ENCODE data around the gene CCN2.

Gene CCN2

DNA sequence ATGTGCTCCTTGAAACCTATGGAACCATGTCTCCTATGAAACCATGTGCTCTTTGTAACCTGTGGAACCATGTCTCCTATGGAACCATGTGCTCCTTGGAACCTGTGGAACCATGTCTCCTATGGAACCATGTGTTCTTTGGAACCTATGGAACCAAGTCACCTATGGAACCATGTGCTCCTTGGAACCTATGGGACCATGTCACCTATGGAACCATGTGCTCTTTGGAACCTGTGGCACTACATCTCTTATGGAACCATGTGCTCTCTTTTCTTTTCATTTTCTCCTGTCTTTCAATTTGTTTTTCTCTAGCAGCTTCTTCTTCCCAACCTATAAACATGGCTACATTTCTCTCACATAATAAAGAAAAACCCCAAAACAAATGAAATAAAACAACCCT, 11.9 kb upstream of the CCN2 start:
- no peak for DNase-seq

- no peak for DNase-seq
Observed at GRCh38 chr6:131960371-131961133, 9.4 kb upstream of the CCN2 start.

- no peak for DNase-seq
Observed at GRCh38 chr6:131958542-131959470, 7.6 kb upstream of the CCN2 start.

GRCh38 chr6:131958095-131958494, 6.9 kb upstream of the CCN2 start:
- no peak for DNase-seq

DNA sequence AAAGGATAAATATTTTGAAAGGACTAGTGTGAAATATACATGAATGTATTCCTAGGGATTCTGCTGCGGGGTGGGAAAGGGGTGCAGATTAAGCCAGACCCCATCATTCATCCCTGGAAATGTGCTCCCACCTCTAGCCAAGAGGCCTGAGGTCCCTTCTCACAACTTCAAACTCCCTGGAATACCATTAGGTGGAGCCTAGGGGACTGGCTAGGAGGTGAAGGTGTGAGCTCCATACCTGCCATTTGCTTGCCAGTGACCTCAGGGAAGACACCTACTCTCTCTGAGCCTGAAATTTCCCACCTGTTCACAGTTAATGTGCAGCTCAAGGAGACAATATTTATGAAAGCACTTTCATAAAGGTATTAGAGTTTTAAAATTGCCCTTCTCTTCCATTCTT, 4.7 kb upstream of the CCN2 start:
- no peak for DNase-seq

DNA sequence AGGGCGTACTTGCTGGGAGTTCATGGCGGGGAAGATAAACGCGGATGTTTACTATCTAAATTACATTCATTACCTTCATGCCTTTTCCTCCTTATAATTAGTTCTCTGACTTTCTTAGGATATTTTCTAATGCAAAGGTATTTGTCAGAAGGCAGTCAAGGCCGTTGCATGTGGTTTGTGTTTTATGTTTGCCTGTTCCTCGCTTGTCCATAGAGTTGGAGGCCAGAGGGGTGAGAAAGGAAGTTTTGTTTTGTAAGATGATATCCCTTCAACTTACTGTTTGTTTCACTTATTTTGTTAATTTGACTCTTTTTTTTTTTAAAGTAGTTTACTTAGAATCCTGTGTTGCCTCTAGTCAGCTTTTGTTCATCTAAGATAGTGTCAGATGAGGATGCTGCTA, 4.0 kb upstream of the CCN2 start:
- no peak for DNase-seq

DNA sequence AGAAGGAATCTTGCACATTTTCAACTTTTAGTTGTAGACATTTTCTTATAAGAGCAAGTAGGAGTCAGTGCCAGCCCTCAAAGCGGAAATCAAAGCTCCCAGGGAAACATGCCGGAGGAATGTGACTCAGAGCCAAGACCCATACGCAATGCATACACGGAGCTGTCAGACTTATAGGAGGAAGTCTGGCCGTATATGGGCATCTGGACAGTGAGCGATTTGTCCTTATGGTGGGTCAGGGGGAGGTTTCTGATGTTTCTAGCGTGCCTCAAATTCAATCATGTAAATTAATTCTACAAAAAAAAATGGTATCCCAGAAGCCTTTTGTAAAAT, 3.6 kb upstream of the CCN2 start:
- no peak for DNase-seq

DNA sequence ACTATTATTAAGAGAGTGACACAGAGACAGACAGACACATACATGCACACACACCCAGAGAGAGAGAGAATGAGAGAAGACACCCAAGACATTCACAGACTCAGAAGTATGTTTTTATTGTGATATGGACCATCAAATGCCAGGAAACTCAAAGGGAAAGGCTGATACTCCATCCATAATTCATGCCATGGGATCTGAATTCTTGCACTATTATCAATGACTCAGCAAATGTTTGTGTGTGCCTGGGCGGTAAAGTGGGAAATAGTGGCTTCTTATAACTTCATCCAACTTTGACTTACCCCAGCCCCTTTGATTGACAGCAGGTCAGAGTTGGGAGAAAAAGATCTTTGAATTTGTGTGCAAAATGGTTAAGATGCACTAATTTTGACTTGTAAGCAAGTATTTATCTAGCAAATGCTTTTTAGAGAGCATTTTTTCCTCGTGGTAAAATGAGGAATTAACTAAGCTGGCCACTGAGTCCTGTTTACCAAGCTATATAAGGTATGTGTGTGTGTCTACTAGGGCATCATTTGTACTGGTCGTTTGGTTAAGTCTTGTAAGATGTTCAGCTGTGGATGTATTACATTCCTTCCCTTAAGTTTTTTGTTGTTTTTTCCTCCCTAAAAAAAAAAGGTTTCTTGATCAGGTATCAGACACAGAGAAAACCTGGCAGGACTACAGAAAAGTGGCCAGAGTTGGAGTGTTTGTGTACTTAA, 3.0 kb upstream of the CCN2 start:
- no peak for DNase-seq

DNA sequence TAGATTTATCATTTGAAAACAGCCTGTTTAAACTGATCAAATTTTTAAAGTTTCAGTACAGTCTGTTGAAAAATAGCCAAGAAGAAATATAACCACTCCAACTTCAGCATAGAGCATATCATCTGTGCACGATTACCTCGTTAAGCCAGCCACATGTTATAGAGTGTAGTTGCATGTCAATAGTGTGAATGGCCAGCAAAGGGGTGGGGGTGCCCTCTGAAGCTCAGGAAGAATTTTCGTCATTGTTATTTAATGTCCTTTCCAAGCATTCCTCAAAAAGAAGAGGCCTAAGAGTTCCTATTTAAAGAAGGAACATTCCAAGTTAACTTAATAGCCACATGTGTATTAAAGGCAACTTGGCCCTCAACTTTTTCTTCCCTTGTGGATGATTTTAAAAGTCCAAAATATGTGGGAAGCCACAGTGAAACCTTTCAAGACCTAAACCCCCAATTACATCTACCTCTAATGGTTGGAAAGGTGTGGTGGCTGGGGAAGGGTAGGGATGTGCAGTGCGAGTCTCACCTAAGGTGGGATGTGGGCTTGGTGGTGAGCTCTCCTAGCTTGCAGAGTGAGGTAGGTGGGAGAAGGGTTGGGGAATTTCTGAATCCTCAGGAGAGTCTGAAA, 1.8 kb upstream of the CCN2 start:
- DNase-seq: no peak

- no peak for DNase-seq
Observed at GRCh38 chr6:131951576-131952230, 531 bp upstream of the CCN2 start.

DNA sequence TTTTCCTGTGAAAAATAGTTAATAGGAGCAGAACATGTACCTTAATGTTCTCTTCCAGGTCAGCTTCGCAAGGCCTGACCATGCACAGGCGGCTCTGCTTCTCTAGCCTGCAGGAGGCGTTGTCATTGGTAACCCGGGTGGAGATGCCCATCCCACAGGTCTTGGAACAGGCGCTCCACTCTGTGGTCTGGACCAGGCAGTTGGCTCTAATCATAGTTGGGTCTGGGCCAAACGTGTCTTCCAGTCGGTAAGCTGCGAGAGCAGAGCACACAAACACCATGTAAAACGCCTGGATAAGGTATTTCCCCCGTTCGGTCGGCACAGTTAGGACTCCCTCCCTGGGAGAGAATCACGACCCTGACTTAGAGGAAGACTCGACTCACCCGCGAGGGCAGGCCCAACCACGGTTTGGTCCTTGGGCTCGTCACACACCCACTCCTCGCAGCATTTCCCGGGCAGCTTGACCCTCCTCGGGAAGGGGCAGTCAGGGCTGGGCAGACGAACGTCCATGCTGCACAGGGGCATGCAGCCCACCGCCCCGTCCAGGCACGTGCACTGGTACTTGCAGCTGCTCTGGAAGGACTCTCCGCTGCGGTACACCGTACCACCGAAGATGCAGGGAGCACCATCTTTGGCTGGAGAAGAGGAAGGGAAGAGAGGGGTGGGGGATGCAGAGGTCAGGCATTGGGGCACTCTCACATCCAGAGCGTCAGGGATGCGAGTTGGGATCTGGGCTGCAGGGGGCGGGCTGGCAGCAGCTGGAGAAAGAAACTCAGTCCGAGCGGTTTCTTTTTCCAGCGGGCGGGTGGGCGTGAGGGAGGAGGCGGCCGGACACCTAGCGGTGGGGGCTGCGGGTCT, 1.0 kb downstream of the CCN2 start:
- no peak for DNase-seq

DNA sequence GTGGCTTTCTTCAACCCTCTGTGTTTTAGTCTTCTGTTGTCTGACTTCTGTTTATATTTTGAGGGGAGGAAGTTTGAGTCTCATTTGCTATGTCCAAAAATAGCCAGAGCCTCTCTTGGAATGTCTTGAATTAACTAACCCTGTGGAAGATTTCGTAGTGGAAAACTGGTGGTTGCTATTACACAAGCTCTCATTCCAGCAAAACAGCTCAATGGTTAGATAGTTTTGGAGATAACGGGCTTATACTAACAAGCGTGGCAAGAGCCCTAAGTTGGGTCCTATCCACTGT, 1.6 kb downstream of the CCN2 start:
- no peak for DNase-seq

DNA sequence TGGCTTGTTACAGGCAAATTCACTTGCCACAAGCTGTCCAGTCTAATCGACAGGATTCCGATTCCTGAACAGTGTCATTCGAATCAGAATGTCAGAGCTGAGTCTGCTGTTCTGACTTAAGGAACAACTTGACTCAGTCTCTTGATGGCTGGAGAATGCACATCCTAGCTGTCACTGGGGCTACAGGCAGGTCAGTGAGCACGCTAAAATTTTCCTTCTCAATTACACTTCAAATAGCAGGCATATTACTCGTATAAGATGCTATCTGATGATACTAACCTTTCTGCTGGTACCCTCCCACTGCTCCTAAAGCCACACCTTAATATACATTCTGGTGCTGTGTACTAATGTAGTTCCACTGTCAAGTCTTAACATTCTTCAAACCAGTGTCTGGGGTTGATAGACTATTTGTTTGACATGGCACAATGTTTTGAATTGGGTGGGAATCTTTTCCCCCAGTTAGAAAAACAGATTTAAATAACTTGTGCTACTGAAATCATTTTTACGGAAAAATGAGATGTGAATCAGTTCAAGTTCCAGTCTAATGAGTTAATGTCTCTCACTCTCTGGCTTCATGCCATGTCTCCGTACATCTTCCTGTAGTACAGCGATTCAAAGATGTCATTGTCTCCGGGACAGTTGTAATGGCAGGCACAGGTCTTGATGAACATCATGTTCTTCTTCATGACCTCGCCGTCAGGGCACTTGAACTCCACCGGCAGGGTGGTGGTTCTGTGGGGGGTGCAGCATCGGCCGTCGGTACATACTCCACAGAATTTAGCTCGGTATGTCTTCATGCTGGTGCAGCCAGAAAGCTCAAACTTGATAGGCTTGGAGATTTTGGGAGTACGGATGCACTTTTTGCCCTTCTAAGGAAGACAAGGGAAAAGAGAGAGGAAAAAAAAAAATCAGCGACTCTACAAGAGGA, 2.2 kb downstream of the CCN2 start:
- DNase-seq: no peak

DNA sequence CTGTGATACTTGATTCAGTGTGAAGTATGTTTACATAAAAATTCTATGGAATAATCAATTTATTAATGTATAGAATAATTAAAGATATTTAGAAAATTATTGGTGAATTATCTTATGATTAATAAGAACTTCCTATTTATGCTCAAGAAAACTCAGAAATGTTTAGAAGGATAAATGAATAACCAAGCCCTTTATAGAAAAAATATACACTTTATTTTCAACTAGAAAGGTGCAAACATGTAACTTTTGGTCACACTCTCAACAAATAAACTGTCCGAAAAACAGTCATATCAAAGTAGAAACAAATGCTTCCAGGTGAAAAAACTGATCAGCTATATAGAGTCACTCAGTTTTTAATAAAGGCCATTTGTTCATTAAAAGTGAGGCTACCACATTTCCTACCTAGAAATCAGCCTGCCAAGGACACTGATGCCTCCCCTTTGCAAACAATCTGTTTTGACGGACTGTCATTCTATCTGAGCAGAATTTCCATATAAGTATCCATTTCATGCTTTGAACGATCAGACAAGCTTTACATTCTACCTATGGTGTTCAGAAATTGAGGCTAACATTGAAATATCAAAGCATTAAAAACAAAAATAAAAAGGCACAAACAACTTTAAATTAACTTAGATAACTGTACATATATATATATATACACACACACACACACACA, 3.0 kb downstream of the CCN2 start:
- no peak for DNase-seq

- no peak for DNase-seq
Observed at GRCh38 chr6:131946992-131947955, 3.9 kb downstream of the CCN2 start.

DNA sequence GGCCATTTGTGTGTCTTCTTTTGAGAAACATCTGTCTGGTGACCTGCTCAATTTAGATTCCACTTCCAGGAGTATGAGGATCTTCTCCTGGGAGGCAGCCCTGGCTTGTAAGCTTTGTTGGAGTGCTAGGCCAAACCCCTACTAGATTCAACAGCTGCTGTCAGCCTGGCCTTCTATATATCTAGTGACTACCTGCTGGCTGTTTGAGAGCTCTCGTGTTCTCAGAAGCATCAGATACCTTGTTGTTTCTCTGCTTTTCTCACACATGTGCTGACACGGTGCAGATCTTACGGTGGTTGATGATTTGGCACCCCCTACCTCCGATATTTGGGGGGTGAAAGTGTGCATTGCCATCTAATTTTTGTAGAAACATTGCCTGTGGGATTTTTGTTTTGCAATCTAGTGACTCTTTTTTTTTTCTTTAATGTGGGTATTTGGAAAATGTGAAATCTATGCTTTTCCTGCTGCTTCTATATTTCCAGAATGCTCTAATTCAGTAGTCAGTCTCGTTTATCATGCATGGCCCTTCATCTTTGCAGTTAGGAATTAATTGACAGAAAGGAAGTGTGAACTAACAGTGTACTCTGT, 4.7 kb downstream of the CCN2 start:
- no peak for DNase-seq

- no peak for DNase-seq
Observed at GRCh38 chr6:131945971-131946370, 5.2 kb downstream of the CCN2 start.

Data from activated CD8-positive, alpha-beta memory T cell treated with anti-CD3 and anti-CD28 coated beads, Interleukin-2, amount 50 U/mL, for 4 hours (primary cell).